Aorta (tissue), 5 donors: ENCODE data around the gene OR51E1. TPM values are rescaled to one million over a fixed set of nuclear protein-coding genes. Genes with fewer than 3 reads are reported as not detected.

Experiments
- ATAC-seq: fragments of 200-7000 bp; cut with Tn5 transposase; one replicate; pipeline ENCODE4 v1.9.1; 2022; ENCODE audit warnings: moderate library complexity; ENCODE audit not compliant: low FRiP score
- DNase-seq, 2 donors: peaks; one replicate each; pipeline ENCODE4 v3.0.0-alpha.2; 2020
- H3K27ac ChIP-seq, 2 donors: one replicate each; pipeline ENCODE4 v1.5.1; 2013; ENCODE audit warnings: low read length in 2 of 2, mild to moderate bottlenecking in 2 of 2, moderate library complexity in 2 of 2, control low read depth in 1 of 2, inconsistent platforms in 1 of 2, low read depth in 1 of 2
- H3K27me3 ChIP-seq, 2 donors: one replicate each; pipeline ENCODE4 v1.6.1; 2013; ENCODE audit warnings: control low read depth in 1 of 2, low read length in 1 of 2, mild to moderate bottlenecking in 1 of 2, moderate library complexity in 1 of 2; ENCODE audit not compliant: insufficient read depth in 2 of 2, control insufficient read depth in 1 of 2
- H3K36me3 ChIP-seq, 2 donors: one replicate each; pipeline ENCODE4 v1.6.1; 2013; ENCODE audit warnings: control low read depth in 1 of 2, low read length in 1 of 2, mild to moderate bottlenecking in 1 of 2; ENCODE audit not compliant: insufficient read depth in 2 of 2, control insufficient read depth in 1 of 2
- H3K4me1 ChIP-seq, 2 donors: one replicate each; pipeline ENCODE4 v1.6.1; 2013; ENCODE audit warnings: low read length in 2 of 2, control low read depth in 1 of 2, mild to moderate bottlenecking in 1 of 2, moderate library complexity in 1 of 2; ENCODE audit not compliant: insufficient read depth in 2 of 2, control insufficient read depth in 1 of 2
- H3K4me3 ChIP-seq, 2 donors: one replicate each; pipeline ENCODE4 v1.5.1; 2013; ENCODE audit warnings: low read length in 2 of 2, control low read depth in 1 of 2, mild to moderate bottlenecking in 1 of 2
- H3K9me3 ChIP-seq: one replicate; pipeline ENCODE4 v1.6.1; 2013; ENCODE audit warnings: mild to moderate bottlenecking, low read length; ENCODE audit not compliant: control insufficient read depth
- WGBS, 2 donors: extraction: QIAGEN DNeasy Blood & Tissue Kit; methylation state at CpG; one replicate each; pipeline ENCODE4 v1.1.7; 2013; 5-methylcytosine and 5-hydroxymethylcytosine counted together
- intact Hi-C, 2 donors: fragments of 100-400 bp; cut with DNase I; formaldehyde crosslinking; loops; one replicate each; pipeline versions ENCODE4 v1.14.2 to v1.15.0; 2022
- polyA plus RNA-seq, 2 donors: library from polyadenylated mRNA; stranded (reverse); fragments of 200-250 nt; gene quantifications; one replicate each; pipeline ENCODE4 v1.2.3, GENCODE V29; 2013
- total RNA-seq, 2 donors: library from RNA; stranded (reverse); fragmentation: NEBNext Ultra II Directional; extraction: Animal tissue kit (Norgen Biotek cat#: 25700); gene quantifications; one replicate each; pipeline ENCODE4 v1.2.1, GENCODE V29; 2021
- donor health status: healthy with polysubstance abuse.
- donor health status: Bipolar disorder and iron deficiency.
- donor health status: DM: no; HTN: no; CAD: no.
- donor health status: DM: no; HTN: no; CAD: no.
- donor health status: DM: yes; HTN: yes; CAD: no.

The OR51E1 gene
- total and polyA plus RNA-seq, 4 donors, result 0.54 to 0.78 TPM; not detected in 2

DNA sequence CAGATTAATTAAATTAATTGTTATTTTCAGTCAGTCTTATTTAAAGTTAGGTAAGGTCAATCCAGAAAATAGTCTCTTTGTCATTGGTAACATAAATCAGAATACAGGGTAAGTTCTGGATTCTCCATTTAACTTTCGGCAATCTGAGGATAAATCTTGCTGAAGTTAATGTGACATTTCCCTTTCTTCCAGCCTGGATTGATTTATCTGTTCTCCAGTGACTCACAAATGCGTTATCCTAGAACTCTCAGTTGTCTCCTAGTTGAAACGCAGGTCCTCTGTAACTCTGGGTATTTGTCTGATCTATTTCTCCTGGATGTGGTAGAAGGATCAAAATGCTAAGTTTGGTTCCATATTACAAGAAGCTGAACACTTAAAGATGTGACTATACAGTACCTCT, 21.0 kb downstream of the OR51E1 start:
- intact Hi-C loops, result no loop called here

DNA sequence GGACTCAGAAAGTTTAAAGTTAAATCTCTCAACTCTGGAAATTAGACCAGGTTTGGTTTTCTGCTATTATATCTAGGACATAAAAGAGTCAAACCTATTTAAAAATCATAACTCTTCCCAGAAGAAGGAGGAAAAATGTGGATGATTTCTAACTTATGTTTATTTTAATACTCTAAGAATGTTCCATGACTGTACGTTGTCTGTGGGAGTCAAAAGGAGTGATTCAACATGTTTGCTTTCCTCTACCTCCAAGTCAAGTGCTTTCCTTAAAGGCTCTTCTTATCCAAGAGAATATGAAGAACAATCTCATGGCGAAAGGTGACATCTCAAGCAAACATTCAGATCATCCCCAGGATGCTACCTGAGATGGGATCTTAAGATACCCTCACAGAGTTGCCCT, 21.6 kb downstream of the OR51E1 start:
- Histone ChIP-seq H3K4me3 (no peak overlapping the region), H3K9me3 (no peaks in the 10 kb centered on the region), H3K27ac (no peak overlapping the region), H3K27me3 (no peaks in the 10 kb centered on the region), H3K36me3 (no peaks in the 10 kb centered on the region), H3K4me1 (no peaks in the 10 kb centered on the region)
- ATAC-seq (no peak), DNase-seq (no peak)
- 73 to 75% methylated on average over 2 of the region's 2 CpGs for WGBS, 2 donors
- intact Hi-C loops, result no loop called here

More for the DNA sequence above, 21.0 kb downstream of the OR51E1 start:
- no peak for DNase-seq
- H3K36me3 ChIP-seq, result no peaks in the 10 kb centered on the region
- no peaks in the 10 kb centered on the region for H3K27me3 ChIP-seq
- no peak for ATAC-seq
- H3K9me3 ChIP-seq, result no peaks in the 10 kb centered on the region
- no peak overlapping the region for H3K27ac ChIP-seq
- no peak overlapping the region for H3K4me3 ChIP-seq
- 67 to 72% methylated on average over 3 of the region's 3 CpGs for WGBS, 2 donors
- H3K4me1 ChIP-seq, result no peaks in the 10 kb centered on the region

DNA sequence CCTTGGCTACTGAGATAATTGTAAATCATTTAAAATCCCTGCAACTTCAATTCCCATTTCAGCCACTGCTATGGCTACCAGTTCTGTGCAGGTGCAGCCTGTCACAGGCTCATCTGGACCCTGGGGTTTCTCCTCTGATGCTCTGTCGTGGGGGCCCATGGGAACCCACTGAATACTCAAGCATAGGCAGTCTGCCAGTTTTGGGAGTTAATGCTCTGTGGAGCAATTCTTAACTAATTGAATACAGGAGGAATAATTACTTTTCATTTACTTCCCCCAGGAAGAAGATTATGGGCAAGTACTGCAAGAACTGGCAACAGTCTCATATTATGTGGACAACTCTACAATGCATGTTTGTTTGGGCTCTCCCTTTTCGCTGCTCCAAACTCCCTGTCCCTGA, 28.0 kb downstream of the OR51E1 start:
- no peaks in the 10 kb centered on the region for H3K4me1 ChIP-seq
- H3K36me3 ChIP-seq, result no peaks in the 10 kb centered on the region
- WGBS, 2 donors, result 75 to 77% methylated on average over 2 of the region's 2 CpGs
- H3K27ac ChIP-seq, result no peak overlapping the region
- intact Hi-C loops, result no loop called here
- no peak overlapping the region for H3K4me3 ChIP-seq
- DNase-seq (no peak), ATAC-seq (no peak)
- no peaks in the 10 kb centered on the region for H3K9me3 ChIP-seq
- H3K27me3 ChIP-seq, result no peaks in the 10 kb centered on the region

DNA sequence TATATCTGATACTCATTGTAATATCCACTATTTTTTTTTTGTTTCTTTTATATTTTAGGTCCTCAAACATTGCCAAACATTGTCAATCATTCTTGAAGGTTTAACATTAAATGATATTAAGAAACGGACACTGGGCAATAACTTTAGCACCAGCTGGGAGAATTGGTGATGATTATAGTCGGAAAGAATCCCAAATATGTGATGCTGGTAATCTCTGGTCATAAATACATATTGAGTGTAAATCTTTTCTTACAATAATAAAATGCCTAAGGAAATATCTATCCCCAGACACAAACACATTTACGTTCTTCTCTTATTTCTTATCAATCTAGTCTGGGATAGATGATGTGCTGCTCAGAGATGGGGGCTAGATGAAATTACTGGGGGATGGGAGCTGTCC, 28.7 kb downstream of the OR51E1 start:
- DNase-seq (no peak), ATAC-seq (no peak)
- no peaks in the 10 kb centered on the region for H3K36me3 ChIP-seq
- no peaks in the 10 kb centered on the region for H3K27me3 ChIP-seq
- intact Hi-C loops, result no loop called here
- no peak overlapping the region for H3K27ac ChIP-seq
- WGBS, 2 donors, result 16 to 18% methylated on average over 3 of the region's 3 CpGs
- no peaks in the 10 kb centered on the region for H3K4me1 ChIP-seq
- no peaks in the 10 kb centered on the region for H3K9me3 ChIP-seq
- H3K4me3 ChIP-seq, result no peak overlapping the region

DNA sequence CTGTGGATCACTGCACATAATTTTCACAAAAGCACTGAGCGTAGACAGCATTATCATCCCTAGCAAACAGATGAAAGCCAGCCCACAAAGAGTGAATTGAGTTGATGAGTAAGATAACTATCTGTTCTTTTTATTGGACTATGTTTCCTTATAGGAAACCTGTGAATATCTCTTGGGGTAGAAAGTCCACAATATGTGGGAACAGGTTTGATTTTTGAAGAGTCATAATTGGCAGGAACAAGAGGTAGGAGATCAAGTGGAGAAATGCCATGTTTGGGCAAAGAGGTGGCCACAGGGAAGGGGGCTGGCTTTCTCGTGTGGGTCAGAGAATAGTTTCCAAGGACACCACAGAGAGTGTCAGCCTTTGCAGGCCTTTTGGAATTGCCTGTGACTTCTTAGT, 30.0 kb downstream of the OR51E1 start:
- 65 to 67% methylated on average over 2 of the region's 2 CpGs for WGBS, 2 donors
- H3K4me1 ChIP-seq, result no peaks in the 10 kb centered on the region
- no peak for DNase-seq
- intact Hi-C loops, result no loop called here
- no peaks in the 10 kb centered on the region for H3K27me3 ChIP-seq
- no peaks in the 10 kb centered on the region for H3K36me3 ChIP-seq
- H3K9me3 ChIP-seq, result no peaks in the 10 kb centered on the region
- ATAC-seq, result no peak
- no peak overlapping the region for H3K27ac ChIP-seq
- H3K4me3 ChIP-seq, result no peak overlapping the region

DNA sequence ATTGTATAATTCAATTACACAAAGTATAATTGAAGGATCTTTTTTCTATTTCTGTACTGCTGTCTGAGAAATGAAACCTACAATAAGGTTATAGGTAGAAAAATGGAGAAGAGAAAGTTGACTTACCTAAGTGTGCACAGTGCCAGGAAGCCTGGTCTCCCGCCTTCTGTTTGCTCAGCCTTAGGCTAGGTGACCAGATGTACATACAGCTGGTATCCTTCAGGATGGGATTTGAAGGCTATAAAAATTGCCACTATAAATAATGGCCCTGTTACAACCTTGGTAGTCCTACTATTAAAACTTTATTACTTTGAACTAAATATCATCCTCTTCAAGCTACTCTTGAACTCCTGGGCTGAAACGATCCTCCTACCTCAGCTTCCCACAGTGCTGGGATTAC, 34.2 kb downstream of the OR51E1 start:
- H3K36me3 ChIP-seq, result no peaks in the 10 kb centered on the region
- no peaks in the 10 kb centered on the region for H3K27me3 ChIP-seq
- H3K27ac ChIP-seq, result no peak overlapping the region
- no peak for DNase-seq
- H3K4me1 ChIP-seq, result no peaks in the 10 kb centered on the region
- 89 to 96% methylated on average over 2 of the region's 2 CpGs for WGBS, 2 donors
- intact Hi-C loops, result no loop called here
- H3K4me3 ChIP-seq, result no peak overlapping the region
- no peak for ATAC-seq
- no peaks in the 10 kb centered on the region for H3K9me3 ChIP-seq

DNA sequence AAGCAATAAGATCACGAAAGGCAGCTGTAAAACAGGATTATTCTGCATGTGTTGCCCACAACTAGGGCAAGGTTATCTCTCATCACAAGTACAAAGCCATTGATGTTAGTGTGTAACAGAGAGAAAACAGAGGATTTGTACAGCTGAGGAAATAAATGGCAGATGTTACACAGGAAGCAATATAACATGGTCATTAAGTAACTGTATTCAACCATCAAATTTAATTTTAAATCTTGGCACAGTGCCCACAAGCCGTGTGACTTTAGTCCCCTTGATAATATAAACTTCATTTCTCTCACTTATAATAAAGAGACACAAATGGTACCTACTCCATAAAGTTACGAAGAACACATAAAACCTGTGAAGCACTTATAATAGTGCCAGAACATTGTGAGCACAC, 36.6 kb downstream of the OR51E1 start:
- Histone ChIP-seq H3K36me3 (no peaks in the 10 kb centered on the region), H3K4me1 (no peaks in the 10 kb centered on the region), H3K27me3 (no peaks in the 10 kb centered on the region), H3K9me3 (no peaks in the 10 kb centered on the region), H3K27ac (no peak overlapping the region), H3K4me3 (no peak overlapping the region)
- intact Hi-C loops, result no loop called here
- DNase-seq, result no peak
- WGBS, 2 donors, result 54 to 58% methylated on average over 3 of the region's 3 CpGs
- ATAC-seq, result no peak

DNA sequence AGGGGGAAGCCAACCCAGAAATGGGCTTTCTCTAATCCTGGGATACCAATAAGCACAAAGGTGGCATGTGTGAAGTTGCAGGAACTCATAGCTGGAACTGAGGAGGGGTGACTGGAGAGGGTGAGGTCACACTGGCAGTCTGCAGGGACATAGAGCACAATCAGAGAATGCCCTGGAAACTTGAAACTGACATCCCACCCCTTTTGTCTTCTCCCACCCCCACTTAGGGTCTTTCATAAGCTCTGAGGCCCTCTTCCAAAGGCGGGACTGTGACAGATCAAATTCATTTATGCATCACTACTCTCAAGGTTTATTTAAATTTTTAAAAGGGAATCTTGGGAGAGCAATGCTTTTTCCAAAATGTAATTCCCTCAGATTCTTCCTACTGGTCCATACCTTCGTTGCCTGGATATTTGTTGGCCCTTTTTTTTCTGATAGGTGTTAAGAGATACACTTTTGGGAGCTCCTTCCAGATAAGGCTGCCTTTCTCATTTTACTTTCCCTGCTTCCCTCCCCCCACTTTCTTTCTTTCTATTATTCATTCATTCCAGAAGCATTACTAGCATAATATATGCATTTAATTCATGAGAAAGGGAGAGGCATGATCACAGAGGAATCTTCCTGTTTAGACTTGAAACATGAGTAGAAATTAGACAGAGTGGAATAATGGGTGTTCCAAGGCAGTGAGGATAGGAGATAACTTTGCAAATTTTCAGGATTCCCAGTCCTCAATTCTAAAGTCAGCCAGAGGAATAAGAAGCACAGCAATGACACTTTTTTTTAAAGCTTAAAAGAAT, 39.0 kb downstream of the OR51E1 start:
- no peak overlapping the region for H3K4me3 ChIP-seq
- ATAC-seq (no peak), DNase-seq (no peak)
- no peaks in the 10 kb centered on the region for H3K27me3 ChIP-seq
- WGBS, 2 donors, result 86 to 89% methylated on average over 2 of the region's 2 CpGs
- intact Hi-C loops, result no loop called here
- H3K27ac ChIP-seq, result no peak overlapping the region
- no peaks in the 10 kb centered on the region for H3K36me3 ChIP-seq
- H3K9me3 ChIP-seq, result no peaks in the 10 kb centered on the region
- no peaks in the 10 kb centered on the region for H3K4me1 ChIP-seq

DNA sequence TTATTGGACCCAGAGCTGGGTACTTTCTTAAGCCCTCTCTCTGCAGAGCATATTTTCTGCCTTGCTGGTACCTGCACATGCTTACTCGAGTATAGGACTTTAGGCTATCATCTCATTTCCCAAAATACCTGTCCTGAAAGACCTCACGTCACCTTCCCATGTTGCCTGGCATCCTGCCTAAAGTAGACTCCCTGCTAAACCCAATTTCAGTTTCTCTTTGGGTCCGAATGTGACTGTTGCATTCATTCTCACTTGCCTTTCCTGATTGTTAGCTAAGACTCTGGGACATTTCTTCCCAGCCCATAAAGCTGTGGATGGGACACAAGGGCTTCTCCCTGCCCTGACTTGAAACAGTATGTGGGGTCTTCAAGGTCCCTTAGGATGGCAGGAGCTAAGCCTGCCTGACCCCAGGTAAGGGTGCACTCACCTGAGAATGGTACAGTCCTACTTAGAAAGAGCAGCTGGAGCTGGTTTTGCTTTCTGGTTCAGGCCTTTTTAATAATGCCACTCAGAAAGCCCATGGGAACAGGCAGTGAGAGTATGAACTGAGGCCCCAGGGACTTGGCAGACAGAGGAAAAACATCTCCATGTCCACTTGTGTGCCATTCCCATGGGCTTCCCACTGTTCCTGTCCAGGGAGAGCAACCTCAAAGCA, 41.0 kb downstream of the OR51E1 start:
- Histone ChIP-seq H3K27ac (no peak overlapping the region), H3K9me3 (no peaks in the 10 kb centered on the region), H3K4me1 (no peaks in the 10 kb centered on the region), H3K36me3 (no peaks in the 10 kb centered on the region), H3K4me3 (no peak overlapping the region), H3K27me3 (no peaks in the 10 kb centered on the region)
- DNase-seq, result no peak
- 86 to 89% methylated on average over 3 of the region's 3 CpGs for WGBS, 2 donors
- ATAC-seq, result no peak
- intact Hi-C loops, result no loop called here
